Stimulated activated CD8-positive, alpha-beta memory T cell treated with anti-CD3 and anti-CD28 coated beads, Interleukin-15, amount 100 ng/mL, for 1 hour (primary cell): ENCODE data around the gene RAB11FIP5.
"Not testable (repeated sequence)": the region's sequence is repeated elsewhere in the genome, so short reads cannot be mapped to it uniquely, and the experiment has no call there.

Experiments used
- DNase-seq: peaks from one replicate; pipeline ENCODE4 v3.0.0-alpha.2; 2020; ENCODE audit warnings: low read depth

RAB11FIP5 gene, protein sequence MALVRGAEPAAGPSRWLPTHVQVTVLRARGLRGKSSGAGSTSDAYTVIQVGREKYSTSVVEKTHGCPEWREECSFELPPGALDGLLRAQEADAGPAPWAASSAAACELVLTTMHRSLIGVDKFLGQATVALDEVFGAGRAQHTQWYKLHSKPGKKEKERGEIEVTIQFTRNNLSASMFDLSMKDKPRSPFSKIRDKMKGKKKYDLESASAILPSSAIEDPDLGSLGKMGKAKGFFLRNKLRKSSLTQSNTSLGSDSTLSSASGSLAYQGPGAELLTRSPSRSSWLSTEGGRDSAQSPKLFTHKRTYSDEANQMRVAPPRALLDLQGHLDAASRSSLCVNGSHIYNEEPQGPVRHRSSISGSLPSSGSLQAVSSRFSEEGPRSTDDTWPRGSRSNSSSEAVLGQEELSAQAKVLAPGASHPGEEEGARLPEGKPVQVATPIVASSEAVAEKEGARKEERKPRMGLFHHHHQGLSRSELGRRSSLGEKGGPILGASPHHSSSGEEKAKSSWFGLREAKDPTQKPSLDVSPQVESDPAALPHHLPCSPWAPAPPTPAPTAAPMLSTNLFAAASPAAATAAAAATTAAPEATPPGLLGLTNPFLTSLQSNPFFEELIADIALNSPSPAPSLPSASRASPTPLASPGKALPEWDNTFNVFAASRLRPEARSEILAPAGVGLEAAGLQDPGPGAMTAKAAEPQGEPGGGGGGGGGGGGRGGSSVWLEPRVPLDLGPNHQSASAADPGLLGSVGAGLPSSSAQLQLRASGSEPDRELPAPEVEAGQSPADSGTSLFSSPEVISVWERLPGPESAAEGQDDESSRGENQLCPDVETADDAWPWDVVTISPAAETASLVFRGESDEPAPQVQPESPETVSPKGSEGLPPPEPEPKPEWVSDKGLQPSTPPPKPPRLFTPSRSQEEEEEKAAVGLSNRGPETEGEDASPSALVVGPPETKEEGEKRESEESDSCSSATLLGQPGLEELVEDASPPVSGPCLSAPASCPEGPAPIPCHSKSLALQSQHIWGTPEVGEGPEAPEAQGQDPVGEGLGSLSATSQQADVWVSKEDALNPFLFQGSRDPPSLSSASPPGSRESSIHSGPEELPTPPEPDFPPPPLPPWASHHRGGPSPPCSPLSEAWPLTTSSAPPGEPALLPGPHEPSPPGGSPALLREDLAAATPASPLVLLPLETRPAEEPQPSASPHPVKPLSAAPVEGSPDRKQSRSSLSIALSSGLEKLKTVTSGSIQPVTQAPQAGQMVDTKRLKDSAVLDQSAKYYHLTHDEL (N-terminal part only)

DNA sequence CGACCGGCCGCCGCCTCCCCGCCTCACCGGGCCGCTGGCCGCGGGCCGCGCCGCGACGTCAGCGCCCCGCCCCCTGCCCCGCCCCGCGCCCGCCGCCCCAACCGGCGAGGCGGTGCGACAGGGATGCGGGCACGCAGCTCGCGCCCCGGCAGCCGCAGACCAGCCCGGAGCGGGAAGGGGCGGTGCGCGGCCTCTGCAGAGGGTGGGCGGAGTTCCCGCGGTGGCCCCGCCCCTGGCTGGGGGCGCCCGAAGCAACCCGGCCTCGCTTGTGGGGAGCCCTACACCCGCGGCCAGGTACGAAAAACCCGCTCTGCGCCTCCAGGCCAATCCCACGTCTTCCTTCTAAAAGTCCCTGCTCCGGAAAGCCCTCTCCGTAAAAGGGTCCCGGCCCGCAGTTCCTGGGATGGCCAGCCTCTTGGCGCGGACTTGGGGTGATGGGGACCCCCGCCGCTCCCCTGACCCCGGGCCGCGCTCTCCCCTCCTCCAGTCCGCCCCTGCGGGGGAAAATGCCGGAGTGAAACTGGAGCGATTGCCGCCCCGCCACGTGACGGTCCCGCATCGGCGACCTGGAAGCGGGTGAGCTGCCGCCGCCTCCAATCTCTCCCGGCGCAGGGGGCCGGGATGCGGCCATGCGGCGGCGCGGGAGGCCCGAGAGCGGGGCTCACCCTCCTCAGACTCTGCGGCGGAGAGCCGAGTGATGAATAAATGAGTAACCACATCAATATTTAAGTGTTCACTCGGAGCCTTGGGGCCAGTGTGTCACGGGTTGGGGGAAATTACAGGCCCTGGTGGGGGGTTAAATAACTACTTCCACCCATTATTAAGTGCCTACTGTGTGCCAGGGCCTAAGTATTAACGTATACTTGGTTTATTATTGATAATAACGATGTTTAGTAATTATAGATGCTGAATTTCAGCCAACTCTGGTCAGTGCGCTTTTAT lies at the start of gene RAB11FIP5:
TSS of gene RAB11FIP5 (minus strand) at position 36 of the 942 bp plus-strand sequence. CDS start 171 bp downstream, outside the sequence.
- peak; percentile 45 for DNase-seq

DNA sequence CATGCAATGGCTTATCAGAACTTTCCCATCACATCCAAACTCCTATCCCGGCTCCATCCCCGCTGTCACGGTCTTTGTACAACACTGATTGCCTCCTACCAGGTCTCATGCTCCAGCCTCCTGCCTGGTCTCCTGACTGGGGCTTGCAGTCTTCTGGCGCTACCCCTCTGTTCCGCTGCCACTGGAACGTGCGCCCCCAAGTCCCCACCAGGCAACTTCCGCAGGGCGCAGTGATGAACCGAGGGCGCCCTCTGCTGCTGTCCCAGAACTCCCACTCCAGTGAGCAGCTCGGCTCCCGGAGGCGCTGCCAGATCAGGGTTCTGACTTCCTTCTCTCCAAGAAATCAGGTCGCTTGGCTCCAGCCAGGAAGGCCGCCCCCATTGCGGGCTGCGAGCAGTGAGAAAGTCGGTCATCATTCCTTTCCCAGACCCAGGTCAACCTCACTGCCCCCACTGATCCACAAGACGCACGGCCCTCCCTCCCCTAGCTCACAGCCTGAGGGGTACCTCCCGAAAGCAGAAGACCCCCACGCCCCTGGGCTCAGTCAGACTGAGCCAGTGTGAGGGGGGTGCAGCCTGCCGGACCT lies 43.9 kb upstream of the RAB11FIP5 start:
- DNase-seq, result no peak

DNA sequence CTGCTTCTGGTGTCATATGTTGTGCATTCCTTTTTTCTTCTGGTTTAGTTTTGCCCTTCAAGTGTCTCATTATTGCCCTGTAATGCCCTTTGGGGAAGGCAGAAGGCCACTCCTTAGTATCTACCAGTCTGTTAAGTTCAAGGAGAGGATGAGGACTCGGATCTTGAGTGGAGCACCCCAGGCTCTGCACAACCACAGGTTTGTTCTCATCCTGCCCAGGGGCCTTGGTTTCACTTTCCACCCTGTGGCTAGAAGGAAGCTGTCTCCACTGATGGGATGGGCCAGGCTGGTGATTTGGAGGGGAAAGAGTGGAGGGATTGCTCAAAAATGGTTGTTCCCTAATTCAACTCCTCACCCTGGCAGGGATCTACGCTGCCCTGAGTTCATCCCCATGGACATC lies 30.2 kb upstream of the RAB11FIP5 start:
- DNase-seq, result no peak

DNA sequence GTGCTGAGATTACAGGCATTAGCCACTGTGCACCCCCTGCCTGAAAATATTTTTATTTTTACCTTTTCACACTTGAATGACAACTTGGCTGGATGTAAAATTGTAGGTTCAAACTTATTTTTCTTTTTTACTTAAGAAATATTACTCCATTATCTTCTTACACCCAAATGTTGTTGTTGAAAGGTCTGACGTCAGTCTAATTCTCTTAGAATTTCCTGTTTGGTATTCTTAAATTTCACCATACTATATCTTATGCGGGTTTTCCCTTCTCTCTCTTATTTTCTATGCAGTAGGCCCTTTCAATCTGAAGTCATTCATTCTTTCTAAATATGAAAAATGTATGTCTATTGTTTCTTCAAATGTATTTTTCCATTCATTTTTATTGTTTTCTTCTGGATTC lies 29.1 kb upstream of the RAB11FIP5 start:
- DNase-seq, result no peak

DNA sequence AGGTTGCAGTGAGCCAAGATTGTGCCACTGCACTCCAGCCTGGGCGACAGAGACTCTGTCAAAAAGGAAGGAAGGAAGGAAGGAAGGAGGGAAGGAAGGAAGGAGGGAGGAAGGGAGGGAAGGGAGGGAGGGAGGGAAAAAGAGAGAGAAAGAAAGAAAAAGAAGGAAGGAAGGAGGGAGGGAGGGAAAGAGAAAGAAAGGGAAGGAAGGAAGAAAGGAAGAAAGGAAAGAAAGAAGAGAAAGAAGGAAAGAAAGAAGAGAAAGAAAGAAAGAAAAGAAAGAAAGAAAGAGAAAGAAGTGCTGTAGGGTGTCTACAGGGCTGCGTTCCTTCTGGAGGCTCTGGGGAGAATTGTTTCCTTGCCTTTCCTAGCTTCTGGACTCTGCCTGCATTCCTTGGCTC lies 22.5 kb upstream of the RAB11FIP5 start:
- no peak for DNase-seq

DNA sequence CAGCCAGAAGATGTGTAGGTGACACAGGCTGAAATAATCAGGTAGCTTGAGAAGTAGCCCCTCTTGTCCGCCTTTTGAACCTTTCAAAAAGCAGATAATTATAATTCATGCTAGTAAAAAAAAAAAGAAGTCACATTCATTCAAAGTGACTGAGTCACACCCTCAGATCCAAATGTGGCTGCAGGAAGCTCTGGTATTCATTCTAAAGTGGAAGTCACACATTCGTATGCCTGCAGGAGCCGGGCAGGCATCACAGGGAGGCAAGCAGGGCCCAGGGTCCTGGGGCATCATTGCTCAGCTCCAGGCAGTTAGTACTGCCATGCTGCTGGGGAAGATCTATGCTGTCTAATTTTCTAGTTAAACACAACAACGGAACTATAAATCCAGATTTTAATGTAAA lies 21.7 kb upstream of the RAB11FIP5 start:
- no peak for DNase-seq

DNA sequence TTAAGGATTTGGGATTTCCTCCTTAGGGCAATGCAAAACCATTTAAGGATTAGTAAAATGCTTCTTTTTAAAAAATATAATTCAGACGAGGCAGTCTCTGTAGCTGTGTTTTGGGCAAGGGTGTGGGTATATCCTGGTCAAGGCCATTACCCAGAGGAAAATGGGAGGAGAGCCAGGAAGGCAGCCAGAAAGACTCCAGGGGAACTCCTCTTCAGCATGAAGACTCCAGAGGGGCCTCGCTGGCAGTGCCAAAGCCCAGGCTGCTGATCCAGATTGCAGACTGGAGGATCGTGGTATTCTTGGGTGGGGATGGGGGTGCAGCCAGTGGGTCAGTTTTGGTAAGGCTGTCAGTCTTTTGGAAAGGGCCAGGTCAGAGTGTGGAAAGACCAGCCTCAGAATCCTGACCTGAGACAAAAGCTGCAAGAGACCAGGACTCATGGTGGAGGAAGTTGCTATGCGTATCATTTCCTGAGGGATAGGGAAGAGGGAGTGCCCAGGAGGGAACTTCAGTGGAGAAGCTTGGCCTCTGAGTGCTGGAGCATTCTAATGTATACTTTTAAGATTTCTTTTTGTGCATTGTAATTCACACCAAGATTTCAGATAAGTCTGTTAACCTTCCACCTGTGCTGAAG lies 20.9 kb upstream of the RAB11FIP5 start:
- DNase-seq, result no peak

DNA sequence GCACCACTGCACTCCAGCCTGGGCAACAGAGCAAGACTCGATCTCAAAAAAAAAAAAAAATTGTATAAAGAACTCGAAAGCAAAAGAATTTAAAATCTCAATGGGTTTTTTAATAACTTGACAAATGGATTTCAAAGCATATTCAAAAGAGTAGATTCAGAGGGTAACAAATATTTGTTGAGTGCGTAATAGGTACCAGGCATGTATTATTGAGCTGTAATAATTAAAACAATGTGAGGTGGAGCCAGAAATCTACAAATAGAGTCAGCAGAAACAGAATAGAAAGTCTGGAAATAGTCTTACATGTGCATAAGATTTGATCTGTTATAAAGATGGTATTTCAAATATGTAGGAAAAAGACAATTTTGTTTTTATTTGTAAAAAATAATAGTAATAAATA lies 19.1 kb upstream of the RAB11FIP5 start:
- DNase-seq, result no peak

DNA sequence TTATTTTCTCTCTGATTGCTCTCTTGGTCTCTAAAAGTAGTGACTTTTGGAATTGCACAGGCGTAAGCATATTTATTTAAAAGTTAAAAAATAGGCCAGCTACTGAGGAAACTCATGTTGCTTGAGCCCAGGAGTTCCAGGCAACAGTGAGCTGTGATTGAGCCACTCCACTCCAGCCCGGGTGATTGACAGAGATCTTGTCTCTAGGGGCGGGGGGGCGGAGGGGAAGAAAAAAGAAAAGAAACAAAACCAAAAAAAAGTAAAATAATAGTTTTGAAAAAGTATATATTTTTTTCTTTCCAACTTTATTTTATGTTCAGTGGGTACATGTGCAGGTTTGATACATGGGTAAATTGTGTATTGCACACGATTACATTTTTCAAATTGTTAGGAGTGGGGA lies 18.0 kb upstream of the RAB11FIP5 start:
- DNase-seq, result no peak

DNA sequence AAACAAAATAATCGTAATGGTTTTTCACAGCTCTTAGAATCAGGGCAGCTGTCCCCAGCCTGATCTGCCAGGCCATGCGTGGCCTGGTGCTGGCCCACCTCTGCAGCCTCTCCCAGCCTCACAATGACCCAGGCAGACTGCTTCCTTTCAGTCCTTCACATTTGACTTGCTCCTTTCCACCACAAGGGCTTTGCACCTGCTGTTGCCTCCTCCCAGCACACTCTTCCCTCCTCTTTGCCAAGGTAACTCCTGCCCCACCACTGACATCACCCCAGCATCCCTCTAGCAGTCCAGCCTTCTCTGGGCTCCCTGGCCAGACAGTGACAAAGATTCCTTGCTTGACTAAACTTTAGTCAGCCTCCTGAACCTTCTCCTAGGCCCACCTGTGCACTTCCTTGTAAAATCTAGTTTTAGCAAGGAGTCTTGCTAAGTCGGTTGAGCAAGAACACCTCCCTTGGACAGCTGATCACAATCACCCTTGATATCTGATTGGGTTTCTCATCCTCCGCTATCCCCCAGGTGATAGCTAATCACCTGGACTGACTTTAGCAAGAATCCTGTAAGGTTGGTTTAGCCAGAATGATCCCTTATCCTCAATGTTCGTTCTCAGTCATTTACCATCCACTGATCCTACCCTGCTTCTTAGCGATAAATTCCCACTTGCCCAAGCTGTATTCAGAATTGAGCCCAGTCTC lies 16.2 kb upstream of the RAB11FIP5 start:
- DNase-seq, result no peak

DNA sequence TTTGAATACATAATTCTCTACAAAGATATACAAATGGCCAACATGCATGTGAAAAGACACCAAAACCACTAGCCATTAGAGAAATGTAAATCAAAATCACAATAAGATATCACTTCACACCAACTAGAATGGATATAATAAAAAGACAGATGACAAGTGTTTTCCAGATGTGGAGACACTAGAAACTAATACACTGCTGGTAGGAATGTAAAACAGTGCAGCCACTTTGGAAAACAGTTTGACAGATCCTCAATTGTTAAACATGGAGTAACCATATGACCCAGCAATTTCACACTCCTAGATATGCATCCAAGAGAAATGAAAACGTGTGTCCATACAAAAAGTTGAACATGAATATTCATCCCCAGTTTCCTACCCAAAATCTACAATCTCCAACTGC lies 9.8 kb upstream of the RAB11FIP5 start:
- no peak for DNase-seq

DNA sequence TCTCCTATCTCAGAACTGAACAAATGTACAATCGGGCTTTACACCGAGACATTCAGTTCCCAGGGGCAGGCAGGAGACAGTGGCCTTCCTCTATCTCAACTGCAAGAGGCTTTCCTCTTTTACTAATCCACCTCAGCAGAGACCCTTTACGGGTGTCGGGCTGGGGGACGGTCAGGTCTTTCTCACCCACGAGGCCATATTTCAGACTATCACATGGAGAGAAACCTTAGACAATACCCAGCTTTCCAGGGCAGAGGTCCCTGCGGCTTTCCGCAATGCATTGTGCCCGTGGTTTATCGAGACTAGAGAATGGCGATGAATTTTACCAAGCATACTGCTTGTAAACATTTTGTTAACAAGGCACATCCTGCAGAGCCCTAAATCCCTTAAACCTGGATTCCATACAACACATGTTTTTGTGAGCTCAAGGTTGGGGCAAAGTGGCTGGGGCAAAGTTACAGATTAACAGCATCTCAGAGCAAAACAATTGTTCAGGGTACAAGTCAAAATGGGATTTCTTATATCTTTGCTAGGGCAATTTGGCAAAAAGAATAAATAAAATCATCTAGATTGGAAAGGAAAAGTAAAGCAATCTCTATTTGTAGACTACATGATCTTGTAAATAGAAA lies 7.0 kb upstream of the RAB11FIP5 start:
- DNase-seq, result not testable (repeated sequence)

DNA sequence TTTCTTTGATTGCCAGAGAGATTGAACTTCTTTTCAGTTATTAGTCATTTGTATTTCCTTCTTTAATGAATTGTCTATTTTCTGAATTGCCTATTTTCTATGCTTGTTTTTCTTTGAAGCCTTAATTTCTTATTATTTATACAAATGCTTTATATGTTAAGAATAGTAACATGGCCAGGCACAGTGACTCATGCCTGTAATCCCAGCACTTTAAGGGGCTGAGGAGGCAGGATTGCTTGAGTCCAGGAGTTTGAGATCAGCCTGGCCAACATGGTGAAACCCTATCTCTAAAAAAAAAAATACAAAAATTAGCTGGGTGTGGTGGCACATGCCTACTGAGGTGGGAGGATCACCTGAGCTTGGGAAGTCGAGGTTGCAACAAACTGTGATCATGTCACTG lies 4.7 kb upstream of the RAB11FIP5 start:
- no peak for DNase-seq

DNA sequence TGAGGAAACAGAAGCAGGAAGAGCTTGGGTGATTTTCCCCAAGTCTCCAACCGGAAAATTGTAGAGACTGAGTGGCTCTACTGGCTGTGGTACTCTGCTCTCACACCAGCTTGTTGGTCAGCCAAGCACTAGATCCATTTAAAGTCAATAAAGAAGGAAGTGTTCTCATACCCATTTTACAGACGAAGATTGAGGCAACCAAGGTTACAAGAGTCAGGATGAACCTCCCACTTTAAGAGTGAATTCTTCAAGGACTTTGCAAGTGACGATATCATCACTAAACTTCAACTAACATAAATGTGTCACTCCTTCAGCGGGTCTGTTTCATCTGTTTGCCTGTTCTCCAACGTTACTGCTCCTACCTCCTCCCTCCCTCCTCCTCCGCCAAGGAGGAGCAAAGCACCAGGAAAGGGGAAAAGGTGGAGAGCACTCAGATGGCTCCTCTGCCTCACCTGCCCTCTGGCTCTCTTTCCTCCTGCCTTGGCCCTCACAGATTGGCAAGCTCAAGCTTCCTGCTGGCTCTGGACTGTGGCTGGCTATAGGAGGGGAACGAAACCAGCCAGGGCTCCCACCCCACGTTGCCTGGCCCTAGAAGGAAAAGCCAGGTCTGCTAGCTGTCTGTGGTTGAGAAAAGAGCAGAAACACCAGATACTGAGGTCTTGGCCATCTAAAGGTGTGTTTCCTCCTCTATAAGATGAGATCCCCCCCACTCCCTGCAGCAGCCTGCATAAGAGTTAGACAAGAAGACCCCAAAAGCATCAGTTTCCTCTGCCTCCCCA lies 3.6 kb upstream of the RAB11FIP5 start:
- no peak for DNase-seq

DNA sequence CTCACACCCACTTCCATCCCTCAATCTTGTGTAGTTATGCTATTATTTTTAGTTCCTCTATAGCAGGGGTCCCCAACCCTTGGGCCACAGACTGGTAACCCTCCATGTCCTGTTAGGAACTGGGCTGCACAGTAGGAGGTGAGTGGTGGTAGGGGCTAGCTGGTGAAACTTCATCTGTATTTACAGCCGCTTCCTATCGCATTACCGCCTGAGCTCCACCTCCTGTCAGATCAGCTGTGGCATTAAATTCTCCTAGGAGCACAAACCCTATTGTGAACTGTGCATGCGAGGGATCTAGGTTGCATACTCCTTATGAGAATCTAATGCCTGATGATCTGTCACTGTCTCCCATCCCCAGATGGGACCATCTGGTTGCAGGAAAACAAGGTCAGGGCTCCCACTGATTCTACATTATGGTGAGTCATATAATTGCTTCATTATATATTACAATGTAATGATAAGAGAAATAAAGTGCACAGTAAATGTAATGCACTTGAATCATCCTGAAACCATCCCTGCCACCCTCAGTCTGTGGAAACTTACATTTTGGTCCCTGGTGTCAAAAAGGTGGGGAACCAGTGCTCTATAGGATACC lies 1.6 kb upstream of the RAB11FIP5 start:
- no peak for DNase-seq

DNA sequence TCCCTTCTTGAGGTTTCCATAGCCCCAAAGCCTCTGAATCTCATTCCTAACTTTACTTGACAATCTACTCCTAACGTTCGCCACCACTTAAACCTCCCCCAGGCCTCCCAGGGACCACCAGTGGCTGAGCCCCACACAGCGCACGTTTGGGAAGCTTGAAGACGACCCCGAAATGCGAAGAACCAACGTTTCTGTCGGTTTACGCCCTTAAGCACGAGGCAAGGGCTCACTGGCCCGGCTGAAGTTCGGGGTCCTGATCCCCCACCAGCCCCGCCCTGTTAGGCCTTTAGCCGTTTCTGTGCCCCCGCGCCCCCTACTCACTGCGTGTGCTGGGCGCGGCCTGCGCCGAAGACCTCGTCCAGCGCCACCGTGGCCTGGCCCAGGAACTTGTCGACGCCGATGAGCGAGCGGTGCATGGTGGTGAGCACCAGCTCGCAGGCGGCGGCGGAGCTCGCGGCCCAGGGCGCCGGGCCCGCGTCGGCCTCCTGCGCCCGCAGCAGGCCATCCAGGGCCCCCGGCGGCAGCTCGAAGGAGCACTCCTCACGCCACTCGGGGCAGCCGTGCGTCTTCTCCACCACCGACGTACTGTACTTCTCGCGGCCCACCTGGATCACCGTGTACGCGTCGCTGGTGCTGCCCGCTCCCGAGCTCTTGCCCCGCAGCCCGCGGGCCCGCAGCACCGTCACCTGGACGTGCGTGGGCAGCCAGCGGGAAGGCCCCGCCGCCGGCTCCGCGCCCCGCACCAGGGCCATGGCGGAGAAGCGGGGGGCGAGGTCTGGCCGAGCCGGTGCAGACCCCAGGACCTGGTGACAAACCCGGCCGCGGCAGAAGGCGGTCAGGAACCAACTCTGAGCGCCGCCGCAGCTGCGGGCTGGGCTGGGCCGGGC lies 479 bp downstream of the RAB11FIP5 start:
- DNase-seq, result no peak
